GM18508 (cell line): ENCODE data around the gene ATP13A3.

Experiments
- ATAC-seq: cut with Tn5 transposase; IDR thresholded peaks from one replicate; pipeline ENCODE4 v1.9.1; 2021; ENCODE audit warnings: moderate number of reproducible peaks; ENCODE audit not compliant: insufficient read depth, unreplicated experiment

Gene ATP13A3

GRCh38 chr3:194354315-194354714 lies 132.5 kb downstream of the ATP13A3 start:
- ATAC-seq, result no peak
